ENCODE results near the gene TRIM66.
A peak's percentile ranks its signal among the peaks of the same experiment; 100 is the strongest.

TRIM66 gene

GRCh38 chr11:8604078-8604723 is 78.3 kb downstream of the TRIM66 start:
- peak; percentile 5 for DNase-seq

GRCh38 chr11:8603696-8604077 is 78.8 kb downstream of the TRIM66 start:
- DNase-seq, result no peak

- no peak for DNase-seq
These were observed 80.9 kb downstream of the TRIM66 start for GRCh38 chr11:8601376-8602133.

GRCh38 chr11:8598506-8598905 is 84.0 kb downstream of the TRIM66 start:
- DNase-seq, result no peak

GRCh38 chr11:8597182-8597581 is 85.3 kb downstream of the TRIM66 start:
- no peak for DNase-seq

- DNase-seq, result no peak
These were observed 85.9 kb downstream of the TRIM66 start for GRCh38 chr11:8596504-8597046.

GRCh38 chr11:8593935-8594909 is 88.2 kb downstream of the TRIM66 start, which contains the start of gene STK33:
Gene STK33 (minus strand): TSS chr11:8594228. CDS start chr11:8474905, 119,323 bp downstream.
- DNase-seq, result peak; percentile 48

- DNase-seq, result no peak
These were observed 89.0 kb downstream of the TRIM66 start for GRCh38 chr11:8593455-8593854.

- DNase-seq, result no peak
These were observed 94.5 kb downstream of the TRIM66 start for GRCh38 chr11:8587915-8588314.

- DNase-seq, result no peak
These were observed 95.7 kb downstream of the TRIM66 start for GRCh38 chr11:8586805-8587204.

GRCh38 chr11:8586184-8586583 is 96.3 kb downstream of the TRIM66 start:
- no peak for DNase-seq

GRCh38 chr11:8584511-8584910 is 98.0 kb downstream of the TRIM66 start:
- DNase-seq, result no peak

GRCh38 chr11:8584082-8584481 is 98.4 kb downstream of the TRIM66 start:
- no peak for DNase-seq

- no peak for DNase-seq
These were observed 101.2 kb downstream of the TRIM66 start for GRCh38 chr11:8581300-8581699.

GRCh38 chr11:8577791-8578581 is 104.5 kb downstream of the TRIM66 start:
- DNase-seq, result no peak

- no peak for DNase-seq
These were observed 107.7 kb downstream of the TRIM66 start for GRCh38 chr11:8574798-8575197.

- DNase-seq, result no peak
These were observed 108.7 kb downstream of the TRIM66 start for GRCh38 chr11:8573777-8574176.

GRCh38 chr11:8567602-8568198 is 114.8 kb downstream of the TRIM66 start:
- DNase-seq, result no peak

GRCh38 chr11:8566613-8567210 is 115.8 kb downstream of the TRIM66 start:
- no peak for DNase-seq

GRCh38 chr11:8564526-8564925 is 117.9 kb downstream of the TRIM66 start:
- no peak for DNase-seq

Data from NK-92 treated with Interleukin-12 subunit alpha and Interleukin-12 subunit beta, amount 100 ng/mL, for 24 hours (cell line).